Sigmoid colon (tissue), 4 donors: Measurements from ENCODE around the gene RAB5A.

Experiments used
- EP300 ChIP-seq, 4 donors: sonication (generic); formaldehyde crosslinking; IDR thresholded peaks; one replicate each; pipeline ENCODE4 v1.6.1; 2017; ENCODE audit warnings: antibody characterized with exemption in 4 of 4
- POLR2A ChIP-seq, 2 donors: fragments of 450-650 bp; IDR thresholded peaks; one replicate each; pipeline ENCODE4 v1.6.1; 2016; ENCODE audit warnings: antibody characterized with exemption in 2 of 2, mild to moderate bottlenecking in 2 of 2, moderate library complexity in 2 of 2
- TF ChIP-seq, protein P1 (sequence below), 4 experiments: fragments of 450-650 bp in 3 of 4; fragments of 200-600 bp in 1 of 4; IDR thresholded peaks; one replicate each; pipeline ENCODE4 v1.5.1; 2016 to 2019; ENCODE audit warnings: antibody characterized with exemption in 4 of 4, mild to moderate bottlenecking in 3 of 4, moderate library complexity in 2 of 4

DNA sequence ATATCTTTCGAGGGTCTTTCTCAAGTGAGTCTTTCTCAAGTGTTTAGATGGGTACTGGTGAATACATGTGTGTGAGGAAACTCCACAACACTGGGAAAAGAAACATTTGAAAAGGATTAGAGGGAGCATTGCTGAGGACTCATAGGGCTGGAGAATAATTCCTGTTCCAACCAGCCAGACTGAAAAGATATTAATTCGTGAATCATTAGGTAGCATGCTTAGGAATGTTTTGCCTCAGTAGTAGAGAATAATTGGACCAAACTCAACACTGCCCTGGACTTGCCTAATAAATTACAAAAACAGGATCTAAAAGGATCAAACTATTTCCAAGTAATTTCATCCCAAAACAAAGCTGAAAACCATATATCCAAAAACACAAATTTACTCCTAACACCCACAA lies 47.9 kb downstream of the RAB5A start:
- TF ChIP-seq, protein P1, sequence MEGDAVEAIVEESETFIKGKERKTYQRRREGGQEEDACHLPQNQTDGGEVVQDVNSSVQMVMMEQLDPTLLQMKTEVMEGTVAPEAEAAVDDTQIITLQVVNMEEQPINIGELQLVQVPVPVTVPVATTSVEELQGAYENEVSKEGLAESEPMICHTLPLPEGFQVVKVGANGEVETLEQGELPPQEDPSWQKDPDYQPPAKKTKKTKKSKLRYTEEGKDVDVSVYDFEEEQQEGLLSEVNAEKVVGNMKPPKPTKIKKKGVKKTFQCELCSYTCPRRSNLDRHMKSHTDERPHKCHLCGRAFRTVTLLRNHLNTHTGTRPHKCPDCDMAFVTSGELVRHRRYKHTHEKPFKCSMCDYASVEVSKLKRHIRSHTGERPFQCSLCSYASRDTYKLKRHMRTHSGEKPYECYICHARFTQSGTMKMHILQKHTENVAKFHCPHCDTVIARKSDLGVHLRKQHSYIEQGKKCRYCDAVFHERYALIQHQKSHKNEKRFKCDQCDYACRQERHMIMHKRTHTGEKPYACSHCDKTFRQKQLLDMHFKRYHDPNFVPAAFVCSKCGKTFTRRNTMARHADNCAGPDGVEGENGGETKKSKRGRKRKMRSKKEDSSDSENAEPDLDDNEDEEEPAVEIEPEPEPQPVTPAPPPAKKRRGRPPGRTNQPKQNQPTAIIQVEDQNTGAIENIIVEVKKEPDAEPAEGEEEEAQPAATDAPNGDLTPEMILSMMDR (IDR thresholded peaks at IDR 0.05) = no peak
- TF ChIP-seq EP300 (IDR thresholded peaks at IDR 0.05) = no peak
- TF ChIP-seq POLR2A (IDR thresholded peaks at IDR 0.05) = no peak
